Nephron progenitor cell (in vitro differentiated cells): ENCODE data around the gene IGSF5.
A peak's percentile ranks its signal among the peaks of the same experiment; 100 is the strongest.

Source experiments
- DNase-seq: peaks from one replicate; pipeline ENCODE4 v3.0.0; 2021
- H3K27ac Mint-ChIP-seq: 2 replicates; pipeline ENCODE4 v1.8.0; 2021; ENCODE audit warnings: mild to moderate bottlenecking, moderate library complexity, mixed read lengths
- H3K27me3 Mint-ChIP-seq: 2 replicates; pipeline ENCODE4 v1.8.0; 2021; ENCODE audit warnings: mild to moderate bottlenecking, low read depth, mixed read lengths; ENCODE audit not compliant: poor library complexity
- H3K36me3 Mint-ChIP-seq: 2 replicates; pipeline ENCODE4 v1.8.0; 2021; ENCODE audit warnings: low read depth, mixed read lengths
- H3K4me1 Mint-ChIP-seq: 2 replicates; pipeline ENCODE4 v1.8.0; 2021; ENCODE audit warnings: mixed read lengths
- H3K4me3 Mint-ChIP-seq: 2 replicates; pipeline ENCODE4 v1.8.0; 2021; ENCODE audit warnings: mild to moderate bottlenecking, moderate library complexity, mixed read lengths
- H3K9me3 Mint-ChIP-seq: 2 replicates; pipeline ENCODE4 v1.8.0; 2021; ENCODE audit warnings: mild to moderate bottlenecking, moderate library complexity, mixed read lengths
- CTCF ChIP-seq: fragments of 200-600 bp; sonication (generic); IDR thresholded peaks from 2 replicates; pipeline ENCODE4 v1.5.0; 2021; ENCODE audit warnings: antibody characterized with exemption

Gene IGSF5

GRCh38 chr21:39825250-39825649, 80.3 kb downstream of the IGSF5 start:
- no peak overlapping the region for H3K27ac Mint-ChIP-seq
- H3K4me3 Mint-ChIP-seq = no peak overlapping the region
- H3K4me1 Mint-ChIP-seq = no peaks in the 10 kb centered on the region
- H3K27me3 Mint-ChIP-seq = peaks cover 3% of the 10 kb centered on the region
- DNase-seq = no peak
- H3K9me3 Mint-ChIP-seq = peaks cover 30% of the 10 kb centered on the region
- no peaks in the 10 kb centered on the region for H3K36me3 Mint-ChIP-seq
- TF ChIP-seq CTCF = no peak

GRCh38 chr21:39834543-39834942, 89.6 kb downstream of the IGSF5 start:
- peaks cover 4% of the 10 kb centered on the region for H3K9me3 Mint-ChIP-seq
- H3K4me1 Mint-ChIP-seq = no peaks in the 10 kb centered on the region
- peaks cover 9% of the 10 kb centered on the region for H3K27me3 Mint-ChIP-seq
- no peak for TF ChIP-seq CTCF
- no peaks in the 10 kb centered on the region for H3K36me3 Mint-ChIP-seq
- H3K4me3 Mint-ChIP-seq = no peak overlapping the region
- DNase-seq = no peak
- no peak overlapping the region for H3K27ac Mint-ChIP-seq

DNA sequence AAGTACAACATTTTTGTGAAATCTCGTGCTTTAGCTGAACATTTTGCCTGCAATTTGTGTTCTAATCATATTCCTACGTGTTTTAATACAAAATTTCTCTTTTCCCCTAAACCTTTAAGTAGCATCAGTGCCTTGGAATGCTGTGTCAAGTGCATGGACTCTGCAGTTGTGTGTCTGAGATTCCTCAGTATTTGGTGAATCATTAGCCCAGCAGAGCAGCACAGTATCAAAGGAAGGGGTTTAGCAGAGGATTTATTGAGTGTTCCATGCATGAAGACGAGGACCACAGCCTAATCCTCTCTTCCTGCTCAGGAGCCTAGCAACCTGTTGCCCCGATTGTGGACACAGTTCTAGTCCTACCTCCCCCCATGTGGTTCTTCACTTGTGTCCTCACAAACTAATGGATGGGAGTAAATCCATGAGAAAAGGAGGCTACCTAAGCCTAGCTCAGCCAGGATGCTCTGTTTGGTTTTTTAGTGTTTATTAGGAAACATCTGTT, 92.9 kb downstream of the IGSF5 start:
- no peak for DNase-seq
- Mint-ChIP-seq H3K27me3 (peaks cover 9% of the 10 kb centered on the region), H3K36me3 (no peaks in the 10 kb centered on the region), H3K4me1 (peaks cover 10% of the 10 kb centered on the region), H3K27ac (no peak overlapping the region), H3K4me3 (no peak overlapping the region), H3K9me3 (peaks cover 4% of the 10 kb centered on the region)
- no peak for TF ChIP-seq CTCF

GRCh38 chr21:39840373-39841097, 95.6 kb downstream of the IGSF5 start:
- no peaks in the 10 kb centered on the region for H3K36me3 Mint-ChIP-seq
- peaks cover 10% of the 10 kb centered on the region for H3K4me1 Mint-ChIP-seq
- peaks cover 12% of the 10 kb centered on the region for H3K27me3 Mint-ChIP-seq
- no peak overlapping the region for H3K4me3 Mint-ChIP-seq
- H3K9me3 Mint-ChIP-seq = no peaks in the 10 kb centered on the region
- TF ChIP-seq CTCF = no peak
- DNase-seq = no peak
- no peak overlapping the region for H3K27ac Mint-ChIP-seq

DNA sequence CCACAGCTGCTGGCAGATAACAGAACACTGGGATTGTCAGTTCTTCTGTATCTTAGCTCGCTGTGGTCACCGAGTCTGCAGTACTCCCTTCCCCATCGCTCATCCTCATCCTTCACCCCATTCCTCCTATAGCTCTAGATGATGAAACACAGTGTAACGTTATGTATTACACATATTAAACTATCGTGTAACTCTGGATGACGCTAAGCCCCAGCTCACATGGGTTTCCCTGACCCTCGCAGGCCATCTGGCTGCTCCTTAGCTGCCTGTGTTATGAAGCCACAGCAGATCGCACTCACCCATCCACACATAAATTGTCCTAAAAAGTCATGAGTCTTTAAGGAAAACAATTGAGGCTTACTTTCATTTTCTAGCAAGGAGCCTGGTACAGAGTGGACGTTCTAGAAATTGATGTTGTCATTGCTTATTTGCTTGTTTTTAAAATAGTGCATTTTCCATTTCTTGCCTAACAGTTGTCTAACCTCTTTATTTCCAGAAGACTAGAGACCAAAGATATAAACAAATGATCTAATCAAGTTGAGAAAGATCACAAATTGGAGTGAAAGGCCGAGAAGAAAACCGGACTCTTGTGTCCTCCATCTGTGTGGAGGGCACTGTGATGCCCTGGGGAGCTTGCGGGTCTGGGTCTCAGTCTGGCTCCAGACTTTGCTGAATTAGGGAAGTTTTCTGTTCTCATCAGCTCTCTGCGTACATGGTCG, 97.9 kb downstream of the IGSF5 start:
- Mint-ChIP-seq H3K27ac (peak overlapping the region; percentile 47), H3K36me3 (no peaks in the 10 kb centered on the region), H3K4me3 (no peak overlapping the region), H3K4me1 (peaks cover 10% of the 10 kb centered on the region), H3K9me3 (no peaks in the 10 kb centered on the region), H3K27me3 (peaks cover 3% of the 10 kb centered on the region)
- TF ChIP-seq CTCF = no peak
- no peak for DNase-seq
